Right renal pelvis (tissue), 4 donors: ENCODE results near the gene AHDC1. TPM values are rescaled to one million over a fixed set of nuclear protein-coding genes. Genes with fewer than 3 reads are reported as not detected.

Experiments used
- DNase-seq, 4 donors: peaks; one replicate each; pipeline ENCODE4 v3.0.0-alpha.2; 2013; ENCODE audit warnings: low read depth in 4 of 4, low spot score in 3 of 4, missing footprints in 1 of 4
- polyA plus RNA-seq, 4 donors: library from polyadenylated mRNA; unstranded; fragments of 120-200 nt; gene quantifications; one replicate each; pipeline ENCODE4 v1.2.1, GENCODE V29; 2013; ENCODE audit not compliant: insufficient read length in 4 of 4

AHDC1 gene
- polyA plus RNA-seq, 4 donors, result 39.4 to 51.5 (median 46.8) TPM

DNA sequence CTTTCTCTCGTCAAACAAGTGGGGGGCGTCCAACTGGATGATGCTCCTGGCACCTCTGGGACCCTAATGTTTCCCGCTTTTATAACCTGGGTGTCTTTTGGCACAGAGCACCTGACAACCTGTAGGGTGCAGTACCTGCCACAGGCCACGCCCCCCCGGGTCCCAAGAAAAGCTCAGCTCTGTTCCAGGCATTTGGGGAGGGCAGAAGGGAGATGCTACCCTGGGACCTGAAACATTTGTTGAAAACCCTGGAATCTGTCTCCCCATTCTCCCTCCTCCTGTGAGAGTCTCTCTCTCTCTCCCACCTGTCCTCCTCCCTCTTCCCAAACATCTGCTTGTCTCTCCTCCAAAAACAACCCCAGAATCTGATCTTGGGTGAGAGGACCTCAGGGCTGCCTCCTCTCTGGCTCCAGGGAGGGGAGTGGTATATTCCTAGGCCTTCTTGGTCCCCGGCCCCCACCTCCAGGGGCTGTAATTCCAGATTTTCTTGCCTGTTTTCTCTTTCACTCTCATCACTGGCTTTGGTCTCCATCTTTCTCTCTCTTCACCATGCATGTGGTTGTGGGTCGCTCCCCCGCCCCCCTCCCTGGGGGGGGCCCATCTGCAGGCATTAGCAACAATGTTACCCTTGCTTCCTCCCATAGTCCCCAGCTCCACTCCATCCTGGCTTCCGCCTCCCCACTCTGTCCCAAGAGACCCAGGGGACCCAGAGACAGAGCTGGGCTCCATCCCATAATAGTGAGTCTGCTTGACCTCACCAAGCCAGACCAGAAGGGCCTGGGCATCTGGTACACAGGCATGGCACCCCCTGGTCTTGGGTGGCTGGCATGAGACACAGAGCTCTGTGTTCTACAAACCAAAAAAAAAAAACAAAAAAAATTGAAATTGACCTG lies 4.1 kb downstream of the AHDC1 start:
- no peak for DNase-seq

DNA sequence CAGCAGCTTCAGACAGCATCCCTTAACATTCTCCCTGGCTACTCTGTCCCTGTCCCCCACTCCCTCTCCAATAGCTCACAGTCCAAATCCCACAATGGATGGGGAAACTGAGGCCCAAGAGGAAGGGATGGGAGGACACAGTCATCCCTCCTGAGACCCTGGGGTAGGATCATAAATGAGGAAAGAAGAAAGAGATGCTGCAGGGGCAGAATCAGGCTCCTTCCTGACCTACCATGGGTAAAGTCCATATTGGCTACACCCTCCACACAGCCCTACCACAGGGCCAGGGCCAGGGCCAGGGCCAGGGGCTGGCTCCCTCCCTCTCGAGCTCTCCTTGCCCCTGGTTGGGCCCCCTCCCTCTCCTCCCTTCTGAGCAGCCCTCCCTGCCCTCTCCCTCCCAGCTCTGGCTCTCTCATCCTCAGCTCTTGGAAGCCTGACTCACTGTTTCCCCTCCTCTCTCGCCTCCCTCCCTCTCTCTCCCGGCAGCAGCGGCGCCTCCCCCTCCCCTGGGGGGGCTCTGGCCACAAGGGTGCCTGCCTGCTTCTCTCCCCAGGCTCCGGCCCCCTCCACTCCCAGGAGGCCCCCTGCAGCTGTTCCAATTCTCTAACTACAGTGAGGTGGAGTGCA lies 4.9 kb downstream of the AHDC1 start:
- DNase-seq, result no peak

DNA sequence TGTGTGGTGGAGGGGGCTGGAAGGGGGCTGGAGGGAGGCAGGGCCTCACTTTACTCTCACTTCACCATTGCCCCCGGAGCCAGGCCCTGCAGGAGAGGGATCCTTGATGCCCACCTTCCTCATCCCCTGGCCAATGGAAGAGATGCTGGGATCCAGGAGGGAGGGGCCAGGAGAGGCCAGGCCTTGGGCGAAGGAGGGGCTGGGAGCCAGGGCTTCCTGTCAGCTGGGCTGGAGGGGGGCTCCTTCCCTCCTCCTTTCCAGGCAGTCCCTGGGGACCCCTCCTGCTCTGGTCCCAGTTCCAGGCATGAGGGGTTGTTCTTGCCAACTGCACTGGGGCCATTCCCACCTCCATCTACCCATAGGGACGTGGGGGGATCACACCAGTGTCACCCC lies 5.7 kb downstream of the AHDC1 start:
- no peak for DNase-seq

DNA sequence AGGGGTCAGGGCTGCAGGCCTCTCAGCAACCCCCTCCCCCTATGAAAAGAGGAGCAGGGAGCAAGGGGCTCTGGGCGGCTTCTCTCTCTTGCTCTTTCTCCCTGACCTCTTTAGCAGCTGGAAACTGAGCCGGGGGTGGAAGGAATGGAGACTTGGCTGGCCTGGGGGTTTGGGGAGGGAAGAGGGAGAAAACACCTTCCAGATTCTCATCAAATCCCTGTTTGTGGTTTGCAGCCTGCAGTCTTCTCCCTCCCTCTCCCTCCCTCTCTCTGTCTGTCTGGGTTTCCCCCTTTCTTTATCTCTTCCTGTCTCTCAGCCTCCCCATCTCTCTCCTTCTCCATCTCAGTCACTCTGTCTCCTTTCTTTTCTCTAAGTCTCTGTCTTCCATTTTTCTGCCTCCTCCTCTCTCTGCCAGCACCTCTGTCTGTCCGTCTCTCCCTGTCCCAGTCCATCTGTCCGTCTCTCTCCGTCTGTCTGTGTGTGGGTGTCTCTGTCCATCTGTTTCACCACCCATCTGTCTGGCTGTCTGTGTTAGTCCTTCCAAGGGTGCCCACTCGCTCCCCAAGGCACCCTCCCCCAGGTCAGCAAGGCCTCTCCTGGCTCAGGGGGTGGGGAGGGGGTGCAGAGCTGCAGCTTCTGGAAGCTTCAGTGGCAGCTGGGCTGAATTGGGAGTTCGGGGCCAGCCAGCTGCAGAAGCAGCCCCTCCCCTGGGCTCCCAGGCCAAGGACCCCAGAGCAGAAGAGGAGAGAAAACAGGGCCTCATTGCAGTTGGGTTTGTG lies 6.2 kb downstream of the AHDC1 start:
- DNase-seq, result no peak

- no peak for DNase-seq
These were observed 7.0 kb downstream of the AHDC1 start for GRCh38 chr1:27596986-27597385.

DNA sequence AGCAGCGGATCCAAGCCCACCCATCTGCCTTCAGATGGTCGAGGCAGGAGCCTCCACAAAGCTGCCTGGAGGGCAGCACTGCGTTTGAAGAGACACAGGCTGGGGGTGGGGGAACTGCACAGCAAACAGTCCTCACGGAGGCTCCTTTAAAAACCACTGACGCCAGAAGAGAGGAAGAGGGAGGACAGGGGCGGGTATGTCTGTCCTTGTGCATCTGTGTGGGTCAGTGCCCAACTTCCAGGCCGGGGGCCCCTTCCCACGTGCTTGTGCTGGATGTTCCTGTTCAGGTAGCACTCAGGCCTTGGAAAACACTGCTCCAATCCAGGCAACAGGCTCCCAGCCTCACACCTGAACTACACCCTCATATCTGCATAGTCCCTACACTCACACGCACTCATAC lies 7.7 kb downstream of the AHDC1 start:
- DNase-seq, result no peak

- DNase-seq, result no peak
These were observed 8.3 kb downstream of the AHDC1 start for GRCh38 chr1:27595597-27595996.

- no peak for DNase-seq
These were observed 9.1 kb downstream of the AHDC1 start for GRCh38 chr1:27594564-27595510.

- no peak for DNase-seq
These were observed 10.0 kb downstream of the AHDC1 start for GRCh38 chr1:27593678-27594563.

DNA sequence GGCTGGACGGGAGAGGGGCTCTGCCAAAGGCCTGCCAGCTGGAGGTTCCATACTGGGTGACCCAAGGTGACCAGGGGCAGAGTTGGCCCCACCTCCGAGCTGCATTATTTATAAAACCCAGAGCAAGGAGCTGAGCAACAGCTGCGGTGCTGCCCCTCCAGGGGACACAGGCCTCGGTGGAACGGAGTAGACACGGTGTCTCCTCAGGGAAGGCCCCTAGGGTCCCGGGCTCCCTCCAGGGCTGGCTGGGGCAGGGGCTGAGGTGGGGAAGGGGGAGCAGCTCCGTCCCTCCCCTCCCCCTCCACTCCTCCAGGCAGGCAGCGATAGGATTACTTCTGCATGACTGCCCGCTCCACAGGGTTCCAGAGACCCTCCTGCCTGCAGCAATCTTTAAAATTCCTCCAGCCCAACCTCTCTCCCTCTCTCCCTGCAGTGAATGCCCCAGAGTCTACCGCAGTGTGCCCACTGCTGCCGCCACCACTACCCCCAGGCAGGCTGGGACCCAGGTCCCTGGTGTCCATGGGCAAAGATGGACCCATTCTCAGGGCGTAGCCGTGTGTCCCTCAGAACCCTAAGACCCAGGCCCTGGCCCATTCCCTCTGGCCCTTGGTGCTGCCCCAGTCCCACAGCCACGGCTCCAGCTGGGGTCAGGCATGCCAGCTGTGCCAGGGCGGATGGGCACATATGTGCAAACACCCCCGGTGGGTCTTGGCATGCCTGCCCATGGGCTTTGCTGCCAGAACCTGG lies 10.8 kb downstream of the AHDC1 start:
- no peak for DNase-seq

DNA sequence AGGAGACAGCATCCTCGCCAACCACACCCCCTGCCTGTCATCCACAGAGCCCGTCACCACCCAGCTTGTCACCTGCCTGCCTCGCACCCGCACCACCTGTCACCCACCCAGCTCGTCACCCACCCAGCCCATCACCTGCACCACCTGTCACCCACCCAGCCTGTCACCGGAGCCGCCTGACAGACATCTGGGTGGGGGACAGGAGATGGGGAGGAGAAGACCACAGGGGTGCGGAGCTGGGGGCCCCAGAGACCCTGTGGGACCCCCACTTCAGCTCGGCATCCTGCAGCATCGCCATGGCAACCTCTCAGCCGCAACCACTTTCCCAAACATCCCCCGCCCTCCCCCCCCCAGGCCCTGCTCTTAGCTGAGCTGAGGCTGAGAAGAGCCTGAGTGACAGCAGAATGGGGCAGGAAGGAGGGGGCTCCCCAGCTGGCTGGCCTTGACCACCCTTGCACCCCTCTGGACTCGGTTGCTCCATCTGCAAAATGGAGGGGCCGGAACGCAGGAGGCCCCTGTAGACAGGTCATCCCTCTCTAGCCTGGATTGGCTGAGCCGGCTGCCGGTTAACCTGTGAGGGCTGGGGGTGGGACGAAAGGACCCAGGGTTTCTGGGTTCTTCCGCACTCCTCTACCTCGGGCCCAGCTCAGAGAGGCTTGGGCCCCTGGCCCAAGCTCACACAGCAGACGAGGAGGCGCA lies 11.6 kb downstream of the AHDC1 start:
- no peak for DNase-seq

- DNase-seq, result no peak
These were observed 12.3 kb downstream of the AHDC1 start for GRCh38 chr1:27591622-27592021.

DNA sequence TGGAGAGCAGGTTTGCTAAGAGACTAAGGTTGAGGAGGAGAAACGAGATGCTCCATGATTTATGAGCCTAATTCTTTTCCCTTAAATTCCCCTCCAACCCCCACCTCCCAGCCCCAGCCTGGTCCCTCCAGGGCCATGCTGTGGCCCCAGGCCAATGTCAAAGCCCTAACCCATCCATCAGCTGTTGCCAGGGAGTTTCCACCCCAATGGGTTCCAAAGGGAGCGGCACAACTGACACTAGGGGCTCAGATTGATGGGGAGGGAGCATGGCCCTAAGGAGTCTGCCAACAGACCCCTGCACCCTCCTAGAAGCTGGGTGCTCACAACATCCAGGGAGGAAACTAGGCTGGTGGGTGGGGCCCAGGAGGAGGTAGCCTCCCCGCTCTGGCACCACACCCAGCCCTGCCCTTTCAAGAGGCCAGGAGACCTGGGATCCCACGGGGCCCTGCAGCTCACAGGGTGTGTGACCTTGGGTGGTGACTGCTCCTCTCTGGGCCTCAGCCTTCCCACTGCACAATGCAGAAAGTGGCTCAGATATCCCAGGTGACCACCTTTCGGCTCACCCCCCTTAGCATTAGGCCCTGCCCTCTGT lies 12.9 kb downstream of the AHDC1 start:
- no peak for DNase-seq

DNA sequence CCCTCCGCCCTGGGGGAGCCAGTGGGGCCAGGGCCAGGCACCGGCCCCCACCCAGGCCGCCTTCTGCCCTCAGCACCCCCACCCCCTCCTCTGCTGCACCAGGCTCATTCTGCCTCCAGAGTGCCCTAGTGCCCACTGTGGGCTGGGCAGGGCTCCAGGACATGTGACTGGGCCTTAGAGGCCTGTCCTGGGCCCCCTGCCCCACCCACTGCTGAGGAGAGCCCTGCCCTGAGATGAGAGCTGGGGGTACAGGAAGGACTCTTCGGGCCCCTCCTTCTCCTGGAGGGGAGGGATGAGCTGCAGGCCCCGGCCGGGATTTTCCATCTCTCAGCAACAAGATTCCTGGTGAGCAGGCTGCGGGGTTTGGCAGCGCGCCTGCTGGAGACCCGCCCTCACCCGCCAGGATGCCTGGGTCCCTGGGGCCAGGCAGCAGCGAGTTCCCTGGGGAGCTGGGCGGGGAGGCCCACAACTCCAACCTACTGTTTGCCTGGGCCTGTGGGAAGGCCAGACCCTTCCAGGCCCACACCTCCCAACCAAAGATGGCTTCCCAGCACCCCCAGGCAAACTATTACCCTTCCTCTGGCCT lies 14.0 kb downstream of the AHDC1 start:
- DNase-seq, result no peak

- no peak for DNase-seq
These were observed 14.5 kb downstream of the AHDC1 start for GRCh38 chr1:27589441-27589840.

GRCh38 chr1:27588256-27589232 lies 15.4 kb downstream of the AHDC1 start:
- DNase-seq, result no peak
